D721Med (cell line): ENCODE measurements around the gene CCP110.

ENCODE experiments used
- DNase-seq: peaks from one replicate; pipeline ENCODE4 v3.0.0; 2011; ENCODE audit warnings: low spot score; ENCODE audit not compliant: insufficient read length
- FAIRE-seq: peaks from 2 replicates; lab custom pipeline; 2011; peaks lifted over from hg19 to GRCh38; lab: Jason Lieb, UNC
- TF ChIP-seq, protein P1 (sequence below): IDR thresholded peaks from 2 replicates; pipeline ENCODE4 v1.5.1; 2012; ENCODE audit warnings: mild to moderate bottlenecking, control low read depth; ENCODE audit not compliant: insufficient read depth; ENCODE audit errors: missing control alignments

CCP110 gene

DNA sequence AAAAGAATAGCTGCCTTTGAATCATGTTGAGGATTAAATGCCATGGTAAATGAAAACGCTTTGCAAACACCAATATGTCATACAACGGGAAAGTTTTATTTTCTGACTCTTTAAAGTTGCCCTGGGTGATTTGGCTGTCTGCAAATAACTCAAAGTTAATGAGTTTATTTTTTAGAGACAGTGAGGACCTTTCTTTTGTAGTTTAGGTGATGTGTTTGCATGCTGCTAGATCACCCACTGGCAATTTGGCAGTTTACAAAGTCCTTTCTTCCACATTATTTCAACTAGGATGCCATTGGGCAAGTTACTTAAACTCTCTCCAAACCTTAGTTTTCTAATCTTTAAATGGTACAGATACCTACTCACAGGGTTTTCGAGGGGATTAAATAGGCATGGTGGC, 39.6 kb upstream of the CCP110 start:
- FAIRE-seq (no peak), DNase-seq (no peak)
- TF ChIP-seq, protein P1, sequence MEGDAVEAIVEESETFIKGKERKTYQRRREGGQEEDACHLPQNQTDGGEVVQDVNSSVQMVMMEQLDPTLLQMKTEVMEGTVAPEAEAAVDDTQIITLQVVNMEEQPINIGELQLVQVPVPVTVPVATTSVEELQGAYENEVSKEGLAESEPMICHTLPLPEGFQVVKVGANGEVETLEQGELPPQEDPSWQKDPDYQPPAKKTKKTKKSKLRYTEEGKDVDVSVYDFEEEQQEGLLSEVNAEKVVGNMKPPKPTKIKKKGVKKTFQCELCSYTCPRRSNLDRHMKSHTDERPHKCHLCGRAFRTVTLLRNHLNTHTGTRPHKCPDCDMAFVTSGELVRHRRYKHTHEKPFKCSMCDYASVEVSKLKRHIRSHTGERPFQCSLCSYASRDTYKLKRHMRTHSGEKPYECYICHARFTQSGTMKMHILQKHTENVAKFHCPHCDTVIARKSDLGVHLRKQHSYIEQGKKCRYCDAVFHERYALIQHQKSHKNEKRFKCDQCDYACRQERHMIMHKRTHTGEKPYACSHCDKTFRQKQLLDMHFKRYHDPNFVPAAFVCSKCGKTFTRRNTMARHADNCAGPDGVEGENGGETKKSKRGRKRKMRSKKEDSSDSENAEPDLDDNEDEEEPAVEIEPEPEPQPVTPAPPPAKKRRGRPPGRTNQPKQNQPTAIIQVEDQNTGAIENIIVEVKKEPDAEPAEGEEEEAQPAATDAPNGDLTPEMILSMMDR, result no peak

DNA sequence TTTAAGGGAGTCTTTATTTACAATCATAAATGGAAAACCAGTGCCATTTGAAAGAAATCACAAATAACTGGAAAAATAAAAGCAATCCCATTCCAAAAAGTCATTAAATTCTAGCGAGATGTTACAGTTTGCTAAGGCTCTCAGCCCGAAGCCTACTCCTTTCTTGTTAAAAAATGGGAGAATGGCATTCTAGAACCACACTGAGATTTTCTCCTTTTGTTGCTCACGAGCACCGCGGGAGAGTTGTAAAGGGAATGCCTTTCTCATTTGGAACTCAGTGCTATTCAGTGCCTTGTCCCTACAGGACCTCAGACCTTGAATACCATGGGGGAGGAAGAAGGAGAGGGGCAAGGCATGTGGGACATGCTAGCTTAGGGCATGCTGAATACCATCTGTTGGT, 38.1 kb upstream of the CCP110 start:
- no peak for DNase-seq
- TF ChIP-seq, protein P1, result no peak
- no peak for FAIRE-seq

DNA sequence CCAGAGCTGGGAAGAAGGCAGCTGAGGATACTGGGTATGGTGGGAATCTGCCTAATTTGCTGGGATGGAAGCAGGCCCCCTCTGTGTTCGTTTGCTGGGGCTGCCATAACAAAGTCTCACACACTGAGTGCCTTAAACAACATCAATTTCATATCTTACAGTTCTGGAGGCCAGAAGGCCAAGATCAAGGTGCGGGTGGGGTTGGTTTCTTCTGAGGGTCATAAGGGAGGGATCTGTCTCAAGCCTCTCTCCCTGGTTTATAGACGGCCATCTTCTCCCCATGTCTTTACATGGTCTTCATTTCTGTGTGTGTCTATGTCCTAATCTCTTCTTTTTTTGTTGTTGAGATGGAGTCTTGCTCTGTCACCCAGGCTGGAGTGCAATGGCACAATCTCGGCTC, 37.7 kb upstream of the CCP110 start:
- FAIRE-seq (no peak), DNase-seq (no peak)
- TF ChIP-seq, protein P1, result no peak

DNA sequence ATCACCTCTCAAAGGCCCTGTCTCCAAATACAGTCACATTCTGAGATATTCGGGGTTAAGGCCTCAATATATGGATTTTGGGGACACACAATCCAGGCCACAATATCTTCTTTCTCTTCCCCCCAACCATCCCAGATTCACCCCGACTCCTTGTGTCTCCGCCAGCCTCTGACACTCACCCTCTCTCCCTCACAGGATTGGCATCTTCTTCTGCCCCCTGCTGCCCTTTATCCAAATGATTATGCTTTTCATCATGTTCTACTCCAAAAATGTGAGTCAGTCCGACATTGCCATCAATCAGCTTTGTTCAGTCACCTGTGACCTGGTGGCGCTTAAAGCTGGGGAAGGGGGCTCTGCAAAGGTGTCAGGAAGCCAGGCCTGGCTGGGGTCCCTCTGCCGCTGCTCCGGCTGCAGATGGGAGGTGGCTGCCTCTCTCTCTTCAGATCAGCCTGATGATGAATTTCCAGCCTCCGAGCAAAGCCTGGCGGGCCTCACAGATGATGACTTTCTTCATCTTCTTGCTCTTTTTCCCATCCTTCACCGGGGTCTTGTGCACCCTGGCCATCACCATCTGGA, 36.9 kb upstream of the CCP110 start:
- FAIRE-seq, result no peak

DNA sequence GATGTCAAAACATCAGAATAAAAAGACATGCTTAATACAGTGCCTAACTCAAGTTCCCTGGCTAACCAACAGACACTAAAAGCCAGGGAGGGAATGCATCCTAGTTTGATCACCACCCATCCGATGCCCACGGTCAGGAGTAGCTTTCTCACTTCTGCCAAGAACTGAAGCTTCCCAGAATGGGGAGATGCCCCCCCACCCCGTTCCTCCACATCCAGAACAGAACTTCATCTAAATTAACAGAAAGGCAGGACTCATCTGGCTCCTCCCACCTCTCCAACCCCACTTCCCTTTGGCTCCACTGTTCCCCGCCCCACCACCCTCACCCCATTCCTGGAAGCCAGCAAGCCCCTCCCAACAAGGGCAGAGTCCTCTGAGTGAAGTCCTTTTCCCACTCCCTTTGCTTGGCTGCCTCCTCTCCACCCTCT, 35.5 kb upstream of the CCP110 start:
- TF ChIP-seq, protein P1, result no peak
- DNase-seq (no peak), FAIRE-seq (no peak)

More for the DNA sequence above, 36.9 kb upstream of the CCP110 start:
- TF ChIP-seq, protein P1, result no peak
- DNase-seq, result no peak

DNA sequence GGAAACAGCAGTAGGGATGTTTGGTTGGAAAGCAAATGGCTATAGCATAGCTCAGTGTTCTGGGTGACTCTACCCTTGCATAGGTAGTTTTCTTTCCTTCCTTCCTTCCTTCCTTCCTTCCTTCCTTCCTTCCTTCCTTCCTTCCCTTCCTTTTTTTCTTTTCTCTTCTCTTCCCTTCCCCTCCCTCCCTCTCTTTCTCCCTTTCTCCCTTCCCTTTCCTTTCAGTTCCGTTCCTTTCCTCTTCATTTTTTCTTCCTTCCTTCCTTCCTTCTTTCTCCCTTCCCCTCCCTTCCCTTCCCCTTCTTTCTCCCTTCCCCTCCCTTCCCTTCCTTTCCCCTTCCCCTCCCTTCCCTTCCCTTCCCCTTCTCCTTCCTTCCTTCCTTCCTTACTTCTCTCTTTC, 33.1 kb upstream of the CCP110 start:
- FAIRE-seq (no peak), DNase-seq (no peak)
- TF ChIP-seq, protein P1, result no peak

DNA sequence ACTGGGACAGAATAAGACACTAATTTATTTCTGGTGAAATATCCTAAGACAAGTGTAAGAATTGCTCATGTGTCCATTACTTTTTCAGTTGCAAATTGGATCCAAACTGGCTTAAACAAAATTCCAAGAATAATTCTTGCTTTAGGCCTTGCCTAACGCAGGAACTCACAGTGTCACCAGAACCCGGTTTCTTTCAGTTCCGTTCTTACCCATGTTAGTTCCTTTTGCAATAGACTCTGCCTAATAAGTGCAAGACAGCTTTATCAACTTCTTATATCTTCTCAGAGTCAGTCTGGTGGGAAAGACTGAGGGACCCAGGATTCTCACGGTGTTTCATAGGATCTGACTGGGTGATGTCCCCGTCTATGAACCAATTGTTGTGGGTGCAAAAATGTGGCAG, 26.6 kb upstream of the CCP110 start:
- TF ChIP-seq, protein P1, result no peak
- FAIRE-seq (no peak), DNase-seq (no peak)
